ENCODE data around the gene ACOXL.

ACOXL gene

GRCh38 chr2:111028720-111029119, 296.3 kb downstream of the ACOXL start:
- TF ChIP-seq, protein P1, sequence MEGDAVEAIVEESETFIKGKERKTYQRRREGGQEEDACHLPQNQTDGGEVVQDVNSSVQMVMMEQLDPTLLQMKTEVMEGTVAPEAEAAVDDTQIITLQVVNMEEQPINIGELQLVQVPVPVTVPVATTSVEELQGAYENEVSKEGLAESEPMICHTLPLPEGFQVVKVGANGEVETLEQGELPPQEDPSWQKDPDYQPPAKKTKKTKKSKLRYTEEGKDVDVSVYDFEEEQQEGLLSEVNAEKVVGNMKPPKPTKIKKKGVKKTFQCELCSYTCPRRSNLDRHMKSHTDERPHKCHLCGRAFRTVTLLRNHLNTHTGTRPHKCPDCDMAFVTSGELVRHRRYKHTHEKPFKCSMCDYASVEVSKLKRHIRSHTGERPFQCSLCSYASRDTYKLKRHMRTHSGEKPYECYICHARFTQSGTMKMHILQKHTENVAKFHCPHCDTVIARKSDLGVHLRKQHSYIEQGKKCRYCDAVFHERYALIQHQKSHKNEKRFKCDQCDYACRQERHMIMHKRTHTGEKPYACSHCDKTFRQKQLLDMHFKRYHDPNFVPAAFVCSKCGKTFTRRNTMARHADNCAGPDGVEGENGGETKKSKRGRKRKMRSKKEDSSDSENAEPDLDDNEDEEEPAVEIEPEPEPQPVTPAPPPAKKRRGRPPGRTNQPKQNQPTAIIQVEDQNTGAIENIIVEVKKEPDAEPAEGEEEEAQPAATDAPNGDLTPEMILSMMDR (IDR thresholded peaks at IDR 0.05; ENCODE audit: insufficient read depth, missing control alignments): no peak
- no peak for FAIRE-seq
- DNase-seq (ENCODE audit: insufficient read length, low spot score): no peak

DNA sequence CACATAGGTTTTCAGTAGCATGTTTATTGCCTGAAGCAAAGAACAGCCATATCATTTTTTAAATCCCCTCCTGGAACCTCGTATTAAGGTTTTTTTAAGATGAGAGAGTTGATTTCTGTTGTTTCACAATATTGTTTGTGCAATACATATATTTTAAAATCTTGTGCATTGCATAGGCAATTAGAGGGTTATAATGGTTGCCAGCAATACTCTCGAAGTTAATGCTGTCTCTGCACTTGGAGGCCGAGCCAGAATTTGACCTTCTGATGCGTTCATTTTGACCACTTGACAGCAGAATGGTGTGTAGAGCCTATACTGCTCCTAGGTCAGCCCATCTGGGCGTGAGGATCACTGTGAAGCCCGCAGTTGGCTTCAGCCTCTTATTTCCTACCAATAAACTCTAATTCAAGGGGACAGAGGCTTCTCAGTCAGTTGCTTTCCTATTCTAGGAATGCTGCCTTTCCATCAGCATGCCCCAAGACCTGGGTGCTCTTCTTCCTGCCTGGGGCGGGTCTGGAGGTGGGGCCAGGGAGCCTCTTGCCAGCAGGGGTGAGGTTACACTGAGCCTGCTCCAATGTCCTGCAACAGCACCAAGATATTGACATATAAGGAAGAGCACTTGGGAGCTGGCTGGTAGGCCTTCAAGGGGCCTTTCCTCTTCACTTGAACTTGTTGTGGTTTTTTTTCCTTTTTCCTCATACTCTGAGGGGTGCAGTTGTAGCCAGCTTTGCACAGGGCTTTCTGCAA, 297.0 kb downstream of the ACOXL start:
- no peak for FAIRE-seq
- TF ChIP-seq, protein P1 (IDR thresholded peaks at IDR 0.05; ENCODE audit: insufficient read depth, missing control alignments): no peak
- DNase-seq (ENCODE audit: insufficient read length, low spot score): no peak

DNA sequence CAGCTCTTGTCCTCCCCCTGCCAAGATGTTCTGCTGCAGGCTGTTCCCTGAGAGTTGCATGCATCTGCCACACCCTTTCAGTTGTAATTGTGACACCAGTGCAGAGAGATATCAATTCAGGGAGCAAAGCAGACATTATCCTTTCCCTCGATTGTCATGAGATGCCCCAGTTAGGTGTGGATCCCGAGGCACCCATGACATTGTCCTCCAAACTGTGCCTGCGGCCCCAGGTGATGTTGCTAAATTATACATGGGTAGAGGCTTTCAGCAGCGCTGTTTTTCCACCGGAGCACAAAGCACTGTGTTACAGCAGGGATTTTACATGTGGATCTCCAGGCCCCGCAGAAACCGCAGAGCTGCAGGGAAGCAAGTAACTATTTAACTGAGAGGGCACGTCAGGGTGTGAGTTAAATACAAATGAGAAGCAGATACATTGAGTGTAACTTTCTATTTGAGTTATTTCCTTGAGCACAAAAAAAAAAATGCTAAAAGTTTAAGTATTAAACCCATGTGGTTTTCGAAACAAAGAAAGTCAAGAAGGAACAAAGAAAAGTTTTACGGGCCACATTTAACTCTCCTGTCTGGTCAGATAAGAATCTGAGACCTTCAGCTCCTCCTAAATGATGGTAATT, 298.0 kb downstream of the ACOXL start:
- TF ChIP-seq, protein P1 (IDR thresholded peaks at IDR 0.05; ENCODE audit: insufficient read depth, missing control alignments): no peak
- FAIRE-seq: no peak
- no peak for DNase-seq (ENCODE audit: insufficient read length, low spot score)

DNA sequence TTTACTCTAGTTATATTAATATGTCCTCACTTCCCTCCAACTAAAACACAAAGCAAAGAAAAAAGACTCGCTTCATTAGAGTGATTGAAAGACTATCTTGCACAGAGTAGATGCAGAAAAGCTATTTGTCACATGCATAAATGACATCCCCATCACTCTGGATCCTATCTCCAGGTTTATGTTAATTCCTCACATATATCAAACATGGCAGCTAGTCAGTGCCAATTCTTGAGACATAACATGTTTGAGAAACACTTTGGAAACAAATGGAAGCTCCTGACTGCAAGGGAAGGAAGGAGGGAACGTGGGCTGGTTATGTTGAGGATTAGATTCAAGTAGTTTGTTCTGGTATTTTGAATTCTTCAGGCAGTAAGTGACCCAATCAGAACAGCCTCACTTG, 298.6 kb downstream of the ACOXL start:
- FAIRE-seq (no peak), DNase-seq (ENCODE audit: insufficient read length, low spot score) (no peak)
- TF ChIP-seq, protein P1 (IDR thresholded peaks at IDR 0.05; ENCODE audit: insufficient read depth, missing control alignments): no peak

- DNase-seq (ENCODE audit: insufficient read length, low spot score) (no peak), FAIRE-seq (no peak)
- TF ChIP-seq, protein P1 (IDR thresholded peaks at IDR 0.05; ENCODE audit: insufficient read depth, missing control alignments): no peak
These were observed 299.4 kb downstream of the ACOXL start for GRCh38 chr2:111031546-111032478.

DNA sequence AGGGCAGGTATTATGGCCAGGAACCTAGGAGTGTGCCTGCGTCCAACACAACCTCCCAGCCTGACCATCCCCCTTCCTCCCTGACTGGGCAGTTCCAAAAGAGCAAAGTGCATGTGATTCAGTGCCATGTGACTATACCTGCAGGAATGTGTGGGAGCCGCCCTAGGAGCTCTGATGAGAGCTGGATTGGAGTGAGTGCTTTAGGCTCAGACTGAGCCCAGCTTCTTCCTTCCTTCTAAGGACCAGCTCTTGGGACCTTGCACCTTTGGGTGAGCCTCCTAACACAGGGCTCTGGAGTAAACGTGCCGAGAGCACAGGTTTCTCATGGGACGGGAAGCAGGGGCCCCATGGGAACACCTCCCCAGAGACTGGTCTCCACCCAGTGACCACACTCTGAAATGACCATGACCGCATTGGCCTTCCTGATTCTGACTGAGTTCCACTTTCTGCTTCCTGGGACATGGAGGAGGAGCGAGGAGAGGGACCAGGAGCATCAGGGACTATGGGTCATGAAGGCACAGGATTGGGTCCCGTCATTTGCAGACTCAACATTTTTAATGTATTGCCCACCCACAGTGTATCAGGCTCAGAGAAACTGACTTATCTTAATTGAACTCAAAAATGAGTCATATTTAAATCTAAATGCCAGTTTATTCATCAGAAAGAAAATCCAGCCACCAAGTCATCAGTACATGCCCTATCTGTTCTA, 300.5 kb downstream of the ACOXL start:
- DNase-seq (ENCODE audit: insufficient read length, low spot score): no peak
- TF ChIP-seq, protein P1 (IDR thresholded peaks at IDR 0.05; ENCODE audit: insufficient read depth, missing control alignments): no peak
- FAIRE-seq: no peak
